Measurements from ENCODE around the gene GNG12. TPM values are rescaled to one million over a fixed set of nuclear protein-coding genes. Genes with fewer than 3 reads are reported as not detected.

GNG12 gene
- total and polyA plus RNA-seq, 9 of the 15 experiments (the other 6 are each of a cell fraction or from before 2014, with no cell fraction given): 2.6 to 6.0 (median 4.1) TPM

GRCh38 chr1:67847466-67847865 lies 14.2 kb upstream of the GNG12 start (continued):
- TF ChIP-seq DIDO1 (tag; IDR thresholded peaks at IDR 0.05; ENCODE audit: low read depth): no peak

- H3K9me1 ChIP-seq (ENCODE audit: control insufficient read depth, insufficient read depth, low read length): no peaks in the 10 kb centered on the region
- no peak for FAIRE-seq
- no peak overlapping the region for H3K4me3 ChIP-seq
- H3K4me1 ChIP-seq (replicated peaks in 1 of 2; ENCODE audit: control insufficient read depth in 2 of 2, insufficient read depth in 2 of 2, low read length in 2 of 2): no peaks in the 10 kb centered on the region; a peak in 2 of 5 replicates
- no peak for DNase-seq (ENCODE audit: extremely low read depth in 1 of 4, low spot score in 3 of 4)
- H3K36me3 ChIP-seq (ENCODE audit: control insufficient read depth, insufficient read depth, low read length): no peaks in the 10 kb centered on the region
- H4K20me1 ChIP-seq (replicated peaks; ENCODE audit: control insufficient read depth, insufficient read depth, low read length): no peaks in the 10 kb centered on the region
- POLR2A ChIA-PET: no interaction called here
- intact Hi-C loops (cut with micrococcal nuclease): no loop called here
- CTCF ChIA-PET (ENCODE audit: low intra/inter-chr PET ratio): no interaction called here
- H3K79me2 ChIP-seq (ENCODE audit: control insufficient read depth, insufficient read depth, low read length): no peaks in the 10 kb centered on the region
- H3K4me2 ChIP-seq (ENCODE audit: insufficient read depth, low read length): no peak overlapping the region
- in situ Hi-C loops (cut with MboI): no loop called here
- H3K27ac ChIP-seq (ENCODE audit: extremely low read depth, low read depth, low read length): no peak overlapping the region
- no TSS peak for BruUV-seq (replicated peaks)
- no peak overlapping the region for H3K9ac ChIP-seq (ENCODE audit: insufficient read depth in 1 of 2, low read depth in 2 of 2, low read length in 2 of 2)
- no peak for ATAC-seq
- peaks cover 0 to 4% of the 10 kb centered on the region in 2 experiments; a peak in 1 of 5 replicates for H3K27me3 ChIP-seq (ENCODE audit: control insufficient read depth in 2 of 2, insufficient read depth in 2 of 2, low read length in 2 of 2)
- whole genome bisulfite sequencing (ENCODE audit: insufficient coverage, low coverage, missing lambda C conversion rate): 11% methylated on average over 1 of the region's 1 CpG
- H2AFZ ChIP-seq (ENCODE audit: low read depth, low read length): no peak overlapping the region
- no peaks in the 10 kb centered on the region for H3K9me3 ChIP-seq (replicated peaks; ENCODE audit: control insufficient read depth, insufficient read depth, low read depth, low read length)
- TF ChIP-seq KLF13 (tag; IDR thresholded peaks at IDR 0.05; ENCODE audit: borderline replicate concordance, low read depth) (no peak), SMARCE1 (IDR thresholded peaks at IDR 0.05) (no peak), ZNF224 (CRISPR knock-in tag; IDR thresholded peaks at IDR 0.05) (no peak), ZNF277 (CRISPR knock-in tag; IDR thresholded peaks at IDR 0.05; ENCODE audit: borderline replicate concordance) (no peak), LCOR (CRISPR knock-in tag; IDR thresholded peaks at IDR 0.05) (no peak), POLR3A (IDR thresholded peaks at IDR 0.05; ENCODE audit: borderline replicate concordance, extremely low read depth, insufficient read depth, insufficient read length) (no peak), RBM34 (IDR thresholded peaks at IDR 0.05; ENCODE audit: borderline replicate concordance, insufficient read depth, low read length) (no peak), NCOA1 (IDR thresholded peaks at IDR 0.05; ENCODE audit: low read depth) (no peak), FOXO4 (CRISPR knock-in tag; IDR thresholded peaks at IDR 0.05) (no peak), ZBTB11 (CRISPR knock-in tag; IDR thresholded peaks at IDR 0.05) (no peak), STAG1 (CRISPR knock-in tag; IDR thresholded peaks at IDR 0.05; ENCODE audit: borderline replicate concordance) (no peak), DDX20 (tag; IDR thresholded peaks at IDR 0.05; ENCODE audit: low read depth) (no peak), TEAD4 (IDR thresholded peaks at IDR 0.05; ENCODE audit: low read length) (no peak), TEAD4 (CRISPR knock-in tag; IDR thresholded peaks at IDR 0.05; ENCODE audit: borderline replicate concordance) (no peak), ZNF253 (CRISPR knock-in tag; conservative IDR thresholded peaks at IDR 0.05) (no peak)
These were observed 13.3 kb upstream of the GNG12 start for GRCh38 chr1:67846538-67846937.

Measured in K562 (cell line).